HCT116 (cell line): Measurements from ENCODE around the gene DOP1A.

Experiments
- CEBPB ChIP-seq: IDR thresholded peaks from 2 replicates; pipeline ENCODE4 v1.6.1; 2012; ENCODE audit warnings: low read depth
- CTCF ChIP-seq, 3 experiments: fragments of 200-600 bp in 1 of 3; sonication (generic) in 1 of 3; IDR thresholded peaks in 2 of 3; conservative IDR thresholded peaks in 1 of 3; 2 replicates each; pipeline ENCODE4 v1.5.1; 2012 to 2017; ENCODE audit warnings: low read depth in 2 of 3, low read length in 2 of 3, antibody characterized with exemption in 1 of 3, borderline replicate concordance in 1 of 3, control low read depth in 1 of 3, mild to moderate bottlenecking in 1 of 3, mixed read lengths in 1 of 3, mixed run types in 1 of 3, moderate library complexity in 1 of 3; ENCODE audit not compliant: insufficient read depth in 1 of 3
- ELF1 ChIP-seq: IDR thresholded peaks from 2 replicates; pipeline ENCODE4 v1.6.1; 2012; ENCODE audit warnings: low read depth, borderline replicate concordance
- EZH2 ChIP-seq: fragments of 200-600 bp; sonication (generic); IDR thresholded peaks from 2 replicates; pipeline ENCODE4 v1.6.1; 2017; ENCODE audit warnings: antibody characterized with exemption, mixed run types
- FOSL1 ChIP-seq: IDR thresholded peaks from 2 replicates; pipeline ENCODE4 v1.6.1; 2012; ENCODE audit warnings: low read depth
- MAX ChIP-seq: IDR thresholded peaks from 2 replicates; pipeline ENCODE4 v1.6.1; 2012
- POLR2A ChIP-seq: IDR thresholded peaks from 2 replicates; pipeline ENCODE4 v1.7.0; 2011; ENCODE audit warnings: borderline replicate concordance; ENCODE audit not compliant: insufficient read depth, insufficient read length; ENCODE audit errors: extremely low read depth
- POLR2AphosphoS5 ChIP-seq: IDR thresholded peaks from 2 replicates; pipeline ENCODE4 v1.6.1; 2011; ENCODE audit warnings: mild to moderate bottlenecking, low read depth, low read length, moderate library complexity
- RAD21 ChIP-seq: IDR thresholded peaks from 2 replicates; pipeline ENCODE4 v1.6.1; 2012; ENCODE audit warnings: low read depth, mild to moderate bottlenecking
- SIN3A ChIP-seq: IDR thresholded peaks from 2 replicates; pipeline ENCODE4 v1.6.1; 2012; ENCODE audit warnings: low read depth
- SP1 ChIP-seq: IDR thresholded peaks from 2 replicates; pipeline ENCODE4 v1.6.1; 2012; ENCODE audit warnings: low read depth
- SRF ChIP-seq: IDR thresholded peaks from 2 replicates; pipeline ENCODE4 v1.6.1; 2012; ENCODE audit warnings: low read depth
- TCF7L2 ChIP-seq: IDR thresholded peaks from 2 replicates; pipeline ENCODE4 v1.7.0; 2011; ENCODE audit warnings: borderline replicate concordance, inconsistent platforms; ENCODE audit not compliant: insufficient read depth, insufficient read length; ENCODE audit errors: extremely low read depth
- TF ChIP-seq, protein P1 (sequence below): IDR thresholded peaks from 2 replicates; pipeline ENCODE4 v1.6.1; 2012; ENCODE audit warnings: low read depth

DNA sequence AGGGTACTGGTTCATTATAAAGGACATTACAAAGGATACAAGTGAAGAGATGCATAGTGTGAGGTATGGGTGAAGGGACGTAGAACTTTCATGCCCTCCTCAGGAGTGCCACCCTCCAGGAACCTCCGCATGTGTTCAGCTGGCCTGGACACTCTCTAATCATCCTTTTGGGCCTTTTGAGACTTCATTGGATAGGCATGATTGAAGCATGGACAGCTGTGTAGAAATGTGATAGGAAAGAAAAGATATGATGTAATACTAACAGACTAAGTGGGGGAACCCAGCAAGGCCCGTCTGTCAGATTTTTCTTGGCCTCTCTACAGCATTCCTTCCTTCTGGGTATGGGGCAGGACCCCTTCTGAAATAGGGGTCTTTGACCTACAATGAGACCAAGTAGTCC is 31.1 kb downstream of the DOP1A start:
- no peak for TF ChIP-seq CTCF (IDR thresholded peaks at IDR 0.05 in 2 of 3, conservative IDR thresholded peaks at IDR 0.05 in 1 of 3; ENCODE audit: borderline replicate concordance in 1 of 3, insufficient read depth in 1 of 3, low read depth in 2 of 3, low read length in 2 of 3)
- TF ChIP-seq RAD21 = no peak
- TF ChIP-seq SRF = no peak
- no peak for TF ChIP-seq MAX
- no peak for TF ChIP-seq FOSL1
- TF ChIP-seq SIN3A = no peak
- TF ChIP-seq TCF7L2 = no peak
- TF ChIP-seq, protein P1, sequence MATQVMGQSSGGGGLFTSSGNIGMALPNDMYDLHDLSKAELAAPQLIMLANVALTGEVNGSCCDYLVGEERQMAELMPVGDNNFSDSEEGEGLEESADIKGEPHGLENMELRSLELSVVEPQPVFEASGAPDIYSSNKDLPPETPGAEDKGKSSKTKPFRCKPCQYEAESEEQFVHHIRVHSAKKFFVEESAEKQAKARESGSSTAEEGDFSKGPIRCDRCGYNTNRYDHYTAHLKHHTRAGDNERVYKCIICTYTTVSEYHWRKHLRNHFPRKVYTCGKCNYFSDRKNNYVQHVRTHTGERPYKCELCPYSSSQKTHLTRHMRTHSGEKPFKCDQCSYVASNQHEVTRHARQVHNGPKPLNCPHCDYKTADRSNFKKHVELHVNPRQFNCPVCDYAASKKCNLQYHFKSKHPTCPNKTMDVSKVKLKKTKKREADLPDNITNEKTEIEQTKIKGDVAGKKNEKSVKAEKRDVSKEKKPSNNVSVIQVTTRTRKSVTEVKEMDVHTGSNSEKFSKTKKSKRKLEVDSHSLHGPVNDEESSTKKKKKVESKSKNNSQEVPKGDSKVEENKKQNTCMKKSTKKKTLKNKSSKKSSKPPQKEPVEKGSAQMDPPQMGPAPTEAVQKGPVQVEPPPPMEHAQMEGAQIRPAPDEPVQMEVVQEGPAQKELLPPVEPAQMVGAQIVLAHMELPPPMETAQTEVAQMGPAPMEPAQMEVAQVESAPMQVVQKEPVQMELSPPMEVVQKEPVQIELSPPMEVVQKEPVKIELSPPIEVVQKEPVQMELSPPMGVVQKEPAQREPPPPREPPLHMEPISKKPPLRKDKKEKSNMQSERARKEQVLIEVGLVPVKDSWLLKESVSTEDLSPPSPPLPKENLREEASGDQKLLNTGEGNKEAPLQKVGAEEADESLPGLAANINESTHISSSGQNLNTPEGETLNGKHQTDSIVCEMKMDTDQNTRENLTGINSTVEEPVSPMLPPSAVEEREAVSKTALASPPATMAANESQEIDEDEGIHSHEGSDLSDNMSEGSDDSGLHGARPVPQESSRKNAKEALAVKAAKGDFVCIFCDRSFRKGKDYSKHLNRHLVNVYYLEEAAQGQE = no peak
- TF ChIP-seq CEBPB = no peak
- no peak for TF ChIP-seq POLR2A
- no peak for TF ChIP-seq ELF1
- no peak for TF ChIP-seq SP1
- no peak for TF ChIP-seq POLR2AphosphoS5
- TF ChIP-seq EZH2 = no peak
